Measurements from ENCODE around the gene MTM1. TPM values are rescaled to one million over a fixed set of nuclear protein-coding genes. Genes with fewer than 3 reads are reported as not detected.

The MTM1 gene
- total RNA-seq = 4.5 and 4.9 TPM in 2 replicates

GRCh38 chrX:150568320-150569154, at the start of gene MTM1:
Gene MTM1 (plus strand): TSS chrX:150568621. CDS start chrX:150592615, 23,994 bp downstream.

GRCh38 chrX:150692831-150693724, 124.7 kb downstream of the MTM1 start, which contains the start of gene MTMR1:
Gene MTMR1 (plus strand): TSS chrX:150693396. CDS start chrX:150693531, 135 bp downstream.

Other genes with a start within 250 kb of the MTM1 start
- gene MAMLD1, start 205.3 kb upstream of the MTM1 start, total RNA-seq = 2.2 and 3.6 TPM in 2 replicates
- 5.0 and 6.9 TPM in 2 replicates for gene MTMR1, start 124.8 kb downstream of the MTM1 start, total RNA-seq